B cell (primary cell): Measurements from ENCODE around the gene TSFM. TPM values are rescaled to one million over a fixed set of nuclear protein-coding genes. Genes with fewer than 3 reads are reported as not detected.

Experiments used
- ATAC-seq: fragments of 200-7000 bp; cut with Tn5 transposase; one replicate; pipeline ENCODE4 v1.10.0; 2021; ENCODE audit warnings: low read depth, mild to moderate bottlenecking, moderate number of reproducible peaks, moderate library complexity
- CTCF ChIA-PET: fragments of 350-600 bp; sonication (Branson Sonifier 250); formaldehyde crosslinking; loops from one replicate; lab custom pipeline; 2021; ENCODE audit warnings: antibody characterized with exemption, inconsistent platforms; lab: Charles Lee
- POLR2A ChIA-PET: fragments of 350-600 bp; sonication (Branson Sonifier 250); formaldehyde crosslinking; loops from one replicate; lab custom pipeline; 2021; ENCODE audit warnings: antibody characterized with exemption; lab: Charles Lee
- DNase-seq: peaks from one replicate; pipeline ENCODE4 v3.0.0; 2013
- H2AFZ ChIP-seq: 2 replicates; pipeline ENCODE4 v1.6.1; 2012; ENCODE audit warnings: mild to moderate bottlenecking, low read depth, low read length; ENCODE audit not compliant: insufficient read depth, poor library complexity, severe bottlenecking
- H3K27ac ChIP-seq, 2 donors: 1 replicate in 1 of 2; 2 replicates in 1 of 2; pipeline ENCODE4 v1.5.1; 2012 to 2013; ENCODE audit warnings: low read length in 2 of 2, mild to moderate bottlenecking in 2 of 2, moderate library complexity in 1 of 2
- H3K27me3 ChIP-seq, 4 experiments: fragments of 200-600 bp in 1 of 4; sonication (generic) in 1 of 4; replicated peaks in 1 of 4; 1 replicate in 2 of 4; 2 replicates in 2 of 4; pipeline versions ENCODE4 v1.6.1 to v1.7.0; 2013 to 2016; ENCODE audit warnings: low read length in 3 of 4, mild to moderate bottlenecking in 2 of 4, mixed read lengths in 1 of 4, moderate library complexity in 1 of 4; ENCODE audit not compliant: insufficient read depth in 4 of 4, control insufficient read depth in 3 of 4; ENCODE audit errors: control extremely low read depth in 1 of 4
- H3K36me3 ChIP-seq, 2 experiments: replicated peaks in 1 of 2; 1 replicate in 1 of 2; 2 replicates in 1 of 2; pipeline versions ENCODE4 v1.6.1 to v1.7.1; 2013; ENCODE audit warnings: low read length in 1 of 2; ENCODE audit not compliant: insufficient read depth in 2 of 2, control insufficient read depth in 1 of 2; ENCODE audit errors: control extremely low read depth in 1 of 2, extremely low read depth in 1 of 2
- H3K4me1 ChIP-seq, 2 donors: fragments of 200-600 bp in 1 of 2; sonication (generic) in 1 of 2; 1 replicate in 1 of 2; 2 replicates in 1 of 2; pipeline versions ENCODE4 v1.5.1 to v1.6.1; 2013 to 2017; ENCODE audit warnings: low read length in 2 of 2; ENCODE audit not compliant: control insufficient read depth in 2 of 2, insufficient read depth in 2 of 2
- H3K4me2 ChIP-seq: replicated peaks from 2 replicates; pipeline ENCODE3; 2012; ENCODE audit warnings: mild to moderate bottlenecking, low read depth, low read length; ENCODE audit not compliant: poor library complexity, severe bottlenecking
- H3K4me3 ChIP-seq, 5 experiments: fragments of 200-600 bp in 1 of 5; sonication (generic) in 1 of 5; 1 replicate in 3 of 5; 2 replicates in 2 of 5; pipeline versions ENCODE4 v1.5.1 to v1.7.0; 2011 to 2016; ENCODE audit warnings: low read length in 4 of 5, mild to moderate bottlenecking in 4 of 5, low read depth in 2 of 5, control low read depth in 1 of 5, moderate library complexity in 1 of 5; ENCODE audit not compliant: insufficient read depth in 1 of 5; ENCODE audit errors: control extremely low read depth in 1 of 5, extremely low read depth in 1 of 5
- H3K79me2 ChIP-seq: fragments of 200-600 bp; sonication (generic); one replicate; pipeline ENCODE4 v1.6.0; 2016; ENCODE audit warnings: low read length; ENCODE audit not compliant: control insufficient read depth, insufficient read depth
- H3K9ac ChIP-seq: fragments of 200-600 bp; sonication (generic); 2 replicates; pipeline ENCODE4 v1.6.1; 2017; ENCODE audit warnings: mild to moderate bottlenecking, low read length, moderate library complexity
- H3K9me3 ChIP-seq, 3 donors: one replicate each; pipeline versions ENCODE4 v1.6.1 to v1.7.1; 2013; ENCODE audit warnings: low read length in 2 of 3; ENCODE audit not compliant: control insufficient read depth in 2 of 3, insufficient read depth in 1 of 3; ENCODE audit errors: control extremely low read depth in 1 of 3
- H4K20me1 ChIP-seq: 2 replicates; pipeline ENCODE4 v1.6.0; 2012; ENCODE audit warnings: mild to moderate bottlenecking, low read length; ENCODE audit not compliant: insufficient read depth, control insufficient read depth, poor library complexity, severe bottlenecking
- H3K27ac Mint-ChIP-seq: one replicate; pipeline ENCODE4 v1.8.0; 2021; ENCODE audit warnings: mixed read lengths
- H3K27me3 Mint-ChIP-seq: one replicate; pipeline ENCODE4 v1.8.0; 2021; ENCODE audit warnings: mixed read lengths
- H3K4me1 Mint-ChIP-seq: one replicate; pipeline ENCODE4 v1.8.0; 2021; ENCODE audit warnings: mixed read lengths
- H3K4me3 Mint-ChIP-seq: one replicate; pipeline ENCODE4 v1.8.0; 2021; ENCODE audit warnings: mixed read lengths
- H3K9me3 Mint-ChIP-seq: one replicate; pipeline ENCODE4 v1.8.0; 2022; ENCODE audit warnings: mixed read lengths; ENCODE audit not compliant: insufficient read depth
- CTCF ChIP-seq: fragments of 200-600 bp; IDR thresholded peaks from one replicate; pipeline ENCODE4 v1.8.0; 2022; ENCODE audit warnings: antibody characterized with exemption, mild to moderate bottlenecking
- EZH2 ChIP-seq: IDR thresholded peaks from 2 replicates; pipeline ENCODE4 v1.6.1; 2012; ENCODE audit warnings: borderline replicate concordance, low read depth, mild to moderate bottlenecking, moderate library complexity, low read length; ENCODE audit not compliant: insufficient read depth, poor library complexity, severe bottlenecking
- WGBS: methylation state at CpG from one replicate; pipeline ENCODE4 v1.1.5; 2013; ENCODE audit warnings: missing lambda C conversion rate; ENCODE audit not compliant: insufficient coverage; 5-methylcytosine and 5-hydroxymethylcytosine counted together
- intact Hi-C: fragments of 100-400 bp; cut with micrococcal nuclease; formaldehyde crosslinking; loops from one replicate; pipeline ENCODE4 v1.10.0; 2022
- polyA plus RNA-seq: library from polyadenylated mRNA; depleted of rRNA; stranded (reverse); fragments of >200 nt; gene quantifications from 2 replicates; pipeline ENCODE4 v1.2.3, GENCODE V29; 2012
- total RNA-seq, 2 donors: library from RNA; stranded (reverse); fragments of 120-200 nt in 1 of 2; gene quantifications; 1 replicate in 1 of 2; 2 replicates in 1 of 2; pipeline versions ENCODE4 v1.2.3 to v1.2.4, GENCODE V29; 2013 to 2022

TSFM gene
- total and polyA plus RNA-seq, 2 donors (not counting 1 experiment from before 2014, with no cell fraction given), result 5.6 to 20.9 TPM

- H3K27ac ChIP-seq, result peak within 1 kb of the TSS; percentile 59 to 81
These were observed 10.6 kb upstream of the TSFM start, which contains the start of gene METTL1 for GRCh38 chr12:57771873-57772428. TSS of gene METTL1 (minus strand) at chr12:57772105. CDS start at chr12:57772083, 22 bp downstream.

More at GRCh38 chr12:57771873-57772428, 10.6 kb upstream of the TSFM start, which contains the start of gene METTL1:
- intact Hi-C loops, result loop anchor here (1.0 kb wide), 3 partner anchors 10 to 75 kb away; partner anchors contain the start of genes CDK4 and TSFM
- no peaks in the 10 kb centered on the region for H3K79me2 ChIP-seq
- DNase-seq (peak; percentile 94), ATAC-seq (peak; percentile 91)
- H3K27ac Mint-ChIP-seq, result peak within 1 kb of the TSS; percentile 91
- H3K9me3 ChIP-seq, result no peaks in the 10 kb centered on the region
- H3K27me3 ChIP-seq, result peaks cover 0 to 8% (median 7%) of the 10 kb centered on the region in 4 experiments
- H3K4me2 ChIP-seq, result peak within 1 kb of the TSS; percentile 94
- peaks cover 14 to 23% of the 10 kb centered on the region in 2 donors for H3K4me1 ChIP-seq
- no peaks in the 10 kb centered on the region for H3K36me3 ChIP-seq
- CTCF ChIA-PET, result interaction anchor here (0.6 to 1.8 kb wide), 6 partner anchors 11 to 132 kb away, joined by 3 to 9 read pairs (median 4); partner anchors contain the start of gene TSFM
- peaks cover 15% of the 10 kb centered on the region for H3K4me1 Mint-ChIP-seq
- peak within 1 kb of the TSS; percentile 70 to 96 (median 91) for H3K4me3 ChIP-seq
- peak within 1 kb of the TSS; percentile 96 for H3K4me3 Mint-ChIP-seq
- H3K27me3 Mint-ChIP-seq, result no peaks in the 10 kb centered on the region
- WGBS, result under 1% methylated on average over 26 of the region's 28 CpGs
- no peaks in the 10 kb centered on the region for H4K20me1 ChIP-seq
- H3K9me3 Mint-ChIP-seq, result no peaks in the 10 kb centered on the region
- H2AFZ ChIP-seq, result peak within 1 kb of the TSS; percentile 83
- peak within 1 kb of the TSS; percentile 93 for H3K9ac ChIP-seq
- POLR2A ChIA-PET, result interaction anchor here (0.7 to 1.3 kb wide), 3 partner anchors 13 to 1737 kb away, joined by 3 to 5 read pairs (median 3); no protein-coding TSS in a partner anchor
- no peak for TF ChIP-seq CTCF
- no peak for TF ChIP-seq EZH2
